Right lung (tissue), 5 donors: ENCODE data around the gene M1AP. TPM values are rescaled to one million over a fixed set of nuclear protein-coding genes. Genes with fewer than 3 reads are reported as not detected.
"Not testable (repeated sequence)": the region's sequence is repeated elsewhere in the genome, so short reads cannot be mapped to it uniquely, and the experiment has no call there.

Experiments
- DNase-seq, 2 donors: peaks; one replicate each; pipeline ENCODE4 v3.0.0-alpha.2; 2013
- polyA plus RNA-seq, 5 donors: library from polyadenylated mRNA; unstranded; fragments of 120-200 nt; gene quantifications; one replicate each; pipeline versions ENCODE4 v1.2.1 to v1.2.3, GENCODE V29; 2013; ENCODE audit warnings: inconsistent platforms in 1 of 5, low replicate concordance in 1 of 5; ENCODE audit not compliant: insufficient read length in 5 of 5, insufficient read depth in 1 of 5

Gene M1AP
- polyA plus RNA-seq, 5 donors, result 0.22 to 0.48 (median 0.32) TPM

DNA sequence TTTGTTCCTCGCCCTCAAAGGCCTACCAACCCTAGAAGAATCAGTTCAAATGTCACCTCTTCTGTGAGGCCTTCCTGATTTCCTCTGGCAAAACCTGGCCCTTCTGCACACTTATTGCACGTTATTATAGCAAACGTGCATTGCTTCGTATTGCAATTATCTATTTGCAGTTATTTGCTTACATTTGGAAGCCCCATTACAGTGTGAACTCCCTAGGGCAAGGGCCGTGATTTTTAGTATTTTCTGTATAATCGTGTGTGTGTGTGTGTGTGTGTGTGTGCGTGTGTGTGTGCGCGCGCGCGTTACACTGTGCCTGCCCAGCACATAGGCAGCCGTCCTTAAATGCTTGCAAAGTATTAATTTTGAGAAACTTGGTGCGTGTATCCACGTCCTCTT is 5.5 kb upstream of the M1AP start:
- no peak for DNase-seq

DNA sequence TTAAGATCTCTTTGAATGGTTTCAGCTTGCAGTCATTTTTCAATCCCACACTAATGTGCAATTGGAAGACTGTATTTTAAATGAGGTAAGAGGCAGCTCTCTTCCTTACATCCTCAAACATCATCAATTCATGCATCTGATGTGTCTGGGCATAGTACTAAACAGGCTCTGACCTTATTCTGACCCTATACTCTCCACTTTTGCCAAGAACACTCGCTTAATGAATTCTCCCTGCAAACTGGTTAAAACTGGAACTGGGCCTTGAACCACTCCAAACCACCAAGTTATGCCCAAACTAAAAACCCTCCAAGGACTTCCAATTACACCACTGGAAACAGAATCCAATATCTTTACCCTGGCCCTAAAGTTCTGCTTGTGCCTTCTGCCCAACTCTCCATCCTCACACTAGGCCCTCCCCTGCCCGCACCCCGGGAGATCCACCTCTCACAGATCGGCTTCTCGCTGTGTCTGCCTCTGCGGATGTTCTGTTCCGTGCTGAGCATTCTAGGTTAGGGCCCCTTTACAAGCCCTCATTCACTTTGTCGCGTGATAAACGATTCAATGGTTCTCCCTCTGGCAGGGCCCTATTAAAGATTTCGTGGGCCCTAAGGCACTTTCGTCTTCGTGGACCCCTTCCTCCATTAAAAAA is 1.2 kb downstream of the M1AP start:
- DNase-seq, result no peak

DNA sequence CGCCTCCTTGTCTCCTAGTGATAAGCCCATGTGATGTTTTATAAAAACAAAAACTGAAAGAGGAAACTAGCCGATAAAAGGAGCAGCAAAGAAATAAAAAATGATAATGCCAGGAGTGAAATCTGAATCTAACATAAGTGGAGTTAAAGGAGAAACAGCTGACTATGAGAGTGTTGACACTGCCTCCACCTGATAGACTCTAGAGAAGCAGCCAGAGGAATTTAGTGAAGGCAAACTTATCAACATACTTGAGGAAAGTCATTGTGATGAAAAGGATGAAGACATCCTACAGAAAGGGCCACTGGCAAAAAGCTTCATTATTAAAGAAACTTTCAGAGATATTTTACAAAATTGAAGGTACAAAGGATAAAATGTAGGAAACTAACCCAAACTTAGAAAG is 1.9 kb downstream of the M1AP start:
- DNase-seq, result no peak

DNA sequence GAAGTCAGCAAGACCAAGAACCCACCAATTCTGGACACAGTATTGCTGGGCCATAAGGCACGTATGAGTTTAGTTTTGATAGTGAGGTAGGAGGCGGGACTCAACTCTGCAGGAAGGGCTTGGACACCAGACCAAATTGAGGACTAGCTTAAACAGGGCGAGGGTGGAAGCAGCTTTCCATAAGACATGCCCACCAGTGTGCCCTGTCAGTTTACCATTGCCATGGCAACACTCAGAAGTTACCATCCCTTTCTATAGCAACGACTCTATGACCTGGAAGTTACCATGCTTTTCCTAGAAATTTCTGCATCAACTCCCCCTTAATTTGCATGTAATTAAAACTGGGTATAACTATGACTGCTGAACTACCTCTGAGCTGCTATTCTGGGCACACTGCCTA is 2.8 kb downstream of the M1AP start:
- no peak for DNase-seq

DNA sequence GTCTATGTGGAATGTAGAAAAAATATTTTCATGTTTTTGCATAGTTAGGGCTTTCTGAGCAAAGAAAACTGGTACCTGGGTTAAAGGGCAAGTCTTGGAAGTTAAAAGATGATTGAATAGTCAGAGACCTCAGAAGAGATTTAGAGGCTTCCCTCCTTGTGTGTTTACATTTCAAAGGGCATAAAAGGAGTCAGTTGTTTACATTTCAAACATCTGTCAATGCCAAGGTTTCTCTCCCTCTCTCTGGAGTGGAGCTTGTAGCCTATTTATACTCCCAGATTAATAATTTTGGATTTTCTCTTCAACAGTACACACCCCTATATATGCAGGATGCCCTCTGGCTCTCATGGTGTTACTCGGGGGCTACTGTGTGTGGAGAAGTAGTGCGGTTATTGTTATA is 8.6 kb downstream of the M1AP start:
- DNase-seq, result no peak

DNA sequence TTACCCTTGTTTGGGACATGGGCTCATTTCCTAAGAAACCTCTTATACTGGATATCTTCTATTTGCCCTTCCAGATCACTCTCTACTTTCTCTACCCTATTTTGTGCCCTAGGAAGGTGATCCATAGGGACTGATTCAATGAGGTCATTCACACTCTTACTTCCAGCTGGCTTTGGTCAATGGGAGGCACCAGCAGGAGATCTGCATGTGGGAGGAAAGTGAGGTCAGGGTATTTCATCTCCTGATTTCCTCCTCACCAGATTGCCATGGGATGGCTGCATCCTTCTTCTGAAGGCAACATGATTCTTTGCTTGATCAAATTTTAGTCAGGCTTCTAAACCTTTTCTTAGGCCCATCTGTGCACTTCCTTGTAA is 15.2 kb downstream of the M1AP start:
- DNase-seq, result no peak

DNA sequence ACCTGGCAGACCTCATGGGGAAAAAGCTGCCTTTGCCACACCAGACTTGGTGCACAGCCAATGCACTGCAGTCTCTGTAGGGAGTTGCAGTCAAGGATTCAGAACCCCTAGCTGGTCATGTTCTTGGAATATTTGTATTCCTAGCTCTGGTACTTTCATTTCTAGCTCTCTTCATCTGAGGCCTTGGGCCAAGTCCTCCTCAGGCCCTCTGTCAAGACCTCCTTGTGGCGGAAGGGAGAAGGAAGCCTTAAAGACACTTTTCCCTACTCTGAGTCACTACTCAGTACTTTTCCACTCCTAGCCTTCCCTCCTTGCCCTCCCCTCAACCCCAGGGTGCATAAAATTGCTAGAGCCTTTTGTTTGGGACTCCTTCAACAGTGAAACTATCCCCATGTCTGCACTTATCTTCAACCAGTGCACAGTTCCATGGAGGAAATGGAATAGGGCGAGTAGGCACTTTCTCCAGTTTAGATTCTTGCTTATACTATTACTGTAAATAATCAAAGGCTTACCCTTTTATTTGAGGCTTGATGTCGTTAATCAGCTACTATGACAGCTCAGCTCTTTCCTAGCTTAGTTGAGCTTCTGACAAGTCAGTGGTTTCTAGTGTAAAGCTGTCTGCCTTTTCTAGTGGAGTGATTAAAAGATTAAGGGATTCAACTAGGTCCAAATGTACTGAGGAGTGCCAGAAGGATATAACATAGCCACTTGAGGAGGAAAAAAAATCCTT is 15.8 kb downstream of the M1AP start:
- no peak for DNase-seq

DNA sequence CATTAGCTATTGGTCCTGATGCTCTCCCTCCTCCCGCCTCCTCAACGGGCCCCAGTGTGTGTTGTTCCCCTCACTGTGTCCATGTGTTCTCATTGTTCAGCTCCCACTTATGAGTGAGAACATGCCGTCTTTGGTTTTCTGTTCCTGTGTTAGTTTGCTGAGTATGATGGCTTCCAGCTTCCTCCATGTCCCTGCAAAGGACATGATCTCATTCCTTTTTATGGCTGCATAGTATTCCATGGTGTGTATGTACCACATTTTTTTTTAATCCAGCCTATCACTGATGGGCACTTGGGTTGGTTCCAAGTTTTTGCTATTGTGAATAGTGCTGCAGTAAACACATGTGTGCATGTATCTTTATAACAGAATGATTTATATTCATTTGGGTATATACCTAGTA is 17.7 kb downstream of the M1AP start:
- DNase-seq, result not testable (repeated sequence)

DNA sequence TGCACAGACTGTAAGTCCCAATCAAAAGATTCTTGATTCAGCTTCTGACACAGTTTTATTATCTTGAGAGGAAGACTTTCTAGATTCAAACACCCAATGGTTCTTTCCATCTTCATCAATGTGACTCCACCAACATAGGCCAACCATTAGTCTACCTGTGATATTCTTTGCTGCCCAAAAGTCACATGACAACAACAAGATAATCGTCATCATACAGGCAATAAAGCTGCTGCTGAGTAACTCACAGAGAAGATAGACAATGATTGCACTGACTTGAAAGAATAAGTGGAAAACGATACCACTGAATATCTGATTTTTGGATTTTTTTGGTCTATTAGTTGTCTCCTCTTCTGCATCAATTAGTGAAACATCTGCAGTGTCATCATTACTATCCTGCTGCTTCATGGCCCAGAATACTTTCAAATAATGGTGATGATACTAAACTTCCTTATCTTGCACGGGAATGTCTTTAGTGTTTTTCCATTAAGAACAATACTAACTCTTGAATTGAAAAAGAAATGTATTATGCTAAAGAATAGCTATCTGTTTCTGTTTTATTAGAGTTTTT is 19.5 kb downstream of the M1AP start:
- no peak for DNase-seq

DNA sequence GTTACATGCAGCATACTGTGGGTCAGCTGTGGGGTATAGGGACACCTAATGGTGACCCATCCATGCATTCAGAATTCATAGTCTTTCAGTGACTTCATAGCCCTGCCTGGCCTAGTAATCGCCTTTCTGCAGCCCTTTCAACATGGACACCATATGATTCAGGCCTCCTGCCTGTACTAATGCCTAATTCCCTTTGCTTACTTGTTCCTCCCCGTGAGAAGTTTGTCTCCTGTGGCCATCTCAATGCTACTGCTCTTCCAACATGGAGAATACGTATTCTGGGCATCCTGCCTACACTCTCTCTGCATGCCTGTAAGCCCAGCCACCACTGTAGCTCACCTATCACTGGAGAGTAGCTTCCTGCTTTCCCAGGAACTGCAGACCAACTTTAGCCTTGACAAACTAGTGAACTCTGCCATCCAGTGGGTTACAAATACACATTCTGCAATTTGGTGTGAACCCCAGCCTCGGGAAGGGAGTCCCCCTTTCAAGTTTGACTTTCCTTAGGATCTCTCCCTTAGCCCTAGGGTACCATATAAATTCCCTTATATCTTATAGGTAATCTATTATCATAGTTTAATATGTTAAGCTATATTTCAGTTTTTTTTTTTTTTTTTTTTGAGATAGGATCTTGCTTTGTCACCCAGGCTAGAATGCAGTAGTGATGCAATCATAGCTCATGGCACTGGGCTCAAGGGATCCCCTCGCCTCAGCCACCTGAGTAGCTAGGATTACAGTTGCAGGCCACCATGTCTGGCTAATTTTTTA is 22.3 kb downstream of the M1AP start:
- no peak for DNase-seq

DNA sequence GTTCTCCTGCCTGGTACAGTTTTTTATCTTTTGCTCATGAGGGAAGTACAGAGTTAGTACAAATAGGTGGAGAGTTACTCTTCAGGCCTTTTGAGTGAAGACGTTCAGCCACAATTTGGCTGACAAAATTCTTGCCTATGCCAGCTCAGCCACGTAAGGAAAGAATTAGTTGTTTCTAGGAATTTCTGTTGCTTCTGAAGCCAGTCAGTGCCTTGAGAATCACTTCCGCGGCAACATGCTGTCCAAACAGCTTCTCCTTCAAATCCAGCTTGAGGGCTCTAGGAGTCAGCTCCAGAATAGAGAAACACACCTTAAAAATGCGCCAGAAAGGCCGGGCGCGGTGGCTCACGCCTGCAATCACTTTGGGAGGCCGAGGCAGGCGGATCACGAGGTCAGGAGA is 27.5 kb downstream of the M1AP start:
- DNase-seq, result no peak

DNA sequence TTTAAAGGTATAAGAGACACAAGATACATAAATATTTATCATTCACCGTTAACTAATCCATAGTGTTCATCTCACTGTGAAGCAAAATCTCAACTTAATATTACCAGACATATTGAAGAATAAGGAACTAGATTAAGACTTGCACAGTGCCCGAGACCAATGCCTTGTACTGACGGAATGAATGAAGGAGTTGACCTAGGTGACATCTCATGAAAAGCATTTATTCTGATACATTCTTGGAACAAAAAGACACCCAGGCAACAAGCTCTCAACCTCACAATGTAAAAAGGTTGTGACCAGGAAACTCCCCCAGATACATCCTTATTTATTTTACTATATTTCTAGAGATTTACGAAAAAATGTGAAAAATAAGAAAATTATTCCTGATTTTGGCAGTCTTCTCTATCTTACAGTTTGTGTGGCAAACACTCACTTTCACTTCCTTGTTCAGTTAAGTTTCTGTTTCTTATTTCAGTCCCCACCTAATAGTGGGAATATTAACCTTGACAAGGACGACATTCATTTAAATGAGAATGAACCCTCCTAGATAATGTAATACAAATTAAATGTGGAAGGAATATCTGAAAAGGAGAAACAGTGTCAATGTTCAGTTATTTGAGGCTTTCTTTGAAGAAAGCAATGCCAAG is 28.4 kb downstream of the M1AP start:
- no peak for DNase-seq

DNA sequence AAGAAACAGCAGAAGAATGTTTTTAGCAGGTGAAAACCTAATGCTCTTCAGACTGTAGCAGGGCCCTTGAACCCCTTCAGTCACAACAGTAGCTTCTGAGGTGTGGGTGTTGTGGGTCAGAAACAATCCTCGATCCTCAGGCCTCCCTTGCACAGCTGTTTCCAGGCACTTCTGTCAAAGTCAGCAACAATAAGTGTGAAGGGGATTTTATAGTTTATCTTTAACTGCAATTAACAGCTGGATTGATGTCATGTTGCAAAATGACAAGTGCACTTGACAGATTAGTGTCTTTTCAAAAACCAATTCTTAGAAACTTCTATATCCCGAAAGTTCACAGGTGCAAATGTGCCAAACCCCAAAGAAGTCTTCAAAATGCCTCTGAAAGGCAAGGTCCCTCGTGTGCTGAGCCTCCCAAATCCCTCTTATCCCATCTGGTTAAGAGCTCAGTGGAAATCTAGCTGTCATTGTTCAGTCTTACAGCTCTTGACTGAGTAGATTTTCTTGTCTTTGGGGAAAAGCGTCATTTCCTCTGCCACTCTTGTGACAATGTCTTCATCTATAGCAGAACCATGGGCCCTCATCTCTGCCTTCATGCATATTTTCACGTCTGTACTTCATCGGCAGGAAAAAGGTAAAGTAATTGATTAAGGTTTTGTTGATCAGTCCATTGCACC is 29.6 kb downstream of the M1AP start:
- no peak for DNase-seq

DNA sequence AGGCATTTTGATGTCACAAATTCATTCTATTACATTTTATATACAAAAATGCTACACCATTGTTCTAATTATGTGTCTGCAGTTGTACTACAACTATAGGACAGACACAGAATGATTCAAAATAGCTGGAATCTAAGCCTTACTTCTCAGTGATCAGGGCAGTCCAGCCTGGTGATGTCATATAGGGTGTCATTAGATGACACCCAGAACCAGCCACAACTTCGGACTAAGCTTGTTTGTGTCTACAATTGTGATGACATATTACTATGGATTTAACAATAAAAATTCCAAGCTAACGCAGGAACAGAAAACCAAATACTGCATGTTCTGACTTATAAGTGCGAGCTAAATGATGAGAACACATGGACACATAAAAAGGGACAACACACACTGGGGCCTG is 31.0 kb downstream of the M1AP start:
- no peak for DNase-seq

DNA sequence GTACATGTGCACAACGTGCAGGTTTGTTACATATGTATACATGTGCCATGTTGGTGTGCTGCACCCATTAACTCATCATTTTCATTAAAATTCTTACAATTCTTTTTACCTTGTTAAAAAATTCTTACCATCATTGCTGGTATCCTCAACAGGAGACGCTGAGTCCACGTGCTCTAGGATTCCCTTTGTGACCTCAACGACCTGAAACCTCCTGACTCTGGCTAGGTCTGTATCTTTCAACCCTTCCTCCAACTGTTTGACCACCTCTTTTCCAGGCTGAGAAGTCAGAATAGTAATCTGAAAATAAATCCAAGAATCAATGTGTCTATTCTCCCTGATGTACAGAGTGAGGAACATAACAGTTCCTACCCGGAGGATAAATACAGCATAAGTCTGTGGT is 41.2 kb downstream of the M1AP start:
- no peak for DNase-seq

DNA sequence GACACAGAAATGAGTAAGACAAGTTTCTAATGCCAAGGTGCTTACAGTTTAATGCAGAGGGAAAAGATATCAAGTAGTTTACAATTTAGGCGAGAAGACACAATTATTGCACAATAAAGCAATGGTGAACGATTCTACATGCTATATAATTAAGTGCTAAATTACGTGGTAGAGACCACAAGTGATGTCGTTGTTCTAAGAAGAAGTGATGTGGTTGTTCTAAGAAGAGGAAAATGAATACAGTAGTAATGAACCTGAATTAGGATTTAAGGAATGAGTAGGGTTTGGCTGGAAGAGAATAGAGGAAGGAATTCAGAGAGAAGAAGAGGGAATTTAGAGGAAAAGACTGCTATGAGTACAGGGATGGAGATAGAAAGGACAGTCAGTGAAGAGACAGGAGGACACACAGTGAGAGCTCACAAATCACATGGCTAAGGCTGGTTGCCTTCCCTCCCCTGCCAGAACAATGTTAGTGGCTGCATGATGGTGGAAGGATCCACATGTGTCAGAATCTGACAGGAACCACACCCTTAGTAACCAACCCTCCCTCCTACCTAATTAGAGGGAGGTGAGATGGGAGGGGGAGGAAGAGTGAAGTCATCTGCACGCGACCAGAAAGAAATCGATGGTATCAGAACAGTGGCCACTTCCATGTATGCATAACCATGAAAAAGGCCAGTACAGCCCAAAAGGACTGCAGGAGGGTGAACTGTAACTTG is 44.7 kb downstream of the M1AP start:
- no peak for DNase-seq

DNA sequence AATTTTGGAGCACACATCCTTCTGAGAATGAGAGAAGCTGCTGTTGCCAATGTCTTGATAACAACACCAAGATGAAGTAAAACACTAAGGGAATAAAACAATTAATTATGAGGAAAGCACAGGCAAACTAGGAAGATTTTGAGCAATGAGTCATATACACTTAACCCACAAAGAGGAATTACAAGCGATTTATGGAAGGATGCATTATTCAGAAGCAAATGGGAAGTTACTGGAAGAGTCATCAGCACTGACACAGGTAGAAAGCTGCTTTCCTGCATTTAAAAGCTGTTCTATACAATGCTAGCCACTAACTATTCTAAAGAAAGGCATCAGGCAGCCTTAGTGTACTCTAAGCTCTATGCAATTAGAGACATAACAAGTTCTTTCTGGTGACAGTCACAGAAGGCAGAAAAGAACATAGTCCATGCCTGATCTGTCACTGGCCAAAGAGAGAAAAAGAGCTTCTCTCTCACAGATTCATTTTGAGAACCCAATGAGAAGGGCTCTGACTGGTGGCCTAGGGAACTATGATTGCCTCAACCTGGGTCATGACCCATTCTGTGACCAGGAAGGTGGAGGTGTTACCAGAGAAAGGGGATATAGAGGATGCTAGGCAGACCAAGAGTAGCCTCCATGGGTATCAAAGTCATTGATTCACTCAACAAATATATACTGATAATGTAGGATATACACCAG is 45.4 kb downstream of the M1AP start:
- DNase-seq, result no peak

DNA sequence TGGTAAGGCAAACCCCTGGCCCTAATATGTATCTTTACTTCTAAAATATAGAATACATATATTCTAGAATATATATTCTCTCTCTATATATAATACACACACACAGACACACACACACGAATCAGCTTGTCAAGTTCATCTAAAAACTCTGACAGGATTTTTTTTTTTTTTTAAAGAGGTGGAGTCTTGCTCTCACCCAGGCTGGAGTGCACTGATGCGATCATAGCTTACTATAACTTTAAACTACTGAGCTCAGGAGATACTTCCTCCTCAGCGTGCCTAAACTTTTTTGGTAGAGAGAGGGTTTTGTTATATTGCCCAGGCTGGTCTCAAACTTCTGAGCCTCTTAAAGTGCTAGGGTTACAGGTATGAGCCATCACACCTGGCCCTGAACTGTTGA is 48.5 kb downstream of the M1AP start:
- no peak for DNase-seq

DNA sequence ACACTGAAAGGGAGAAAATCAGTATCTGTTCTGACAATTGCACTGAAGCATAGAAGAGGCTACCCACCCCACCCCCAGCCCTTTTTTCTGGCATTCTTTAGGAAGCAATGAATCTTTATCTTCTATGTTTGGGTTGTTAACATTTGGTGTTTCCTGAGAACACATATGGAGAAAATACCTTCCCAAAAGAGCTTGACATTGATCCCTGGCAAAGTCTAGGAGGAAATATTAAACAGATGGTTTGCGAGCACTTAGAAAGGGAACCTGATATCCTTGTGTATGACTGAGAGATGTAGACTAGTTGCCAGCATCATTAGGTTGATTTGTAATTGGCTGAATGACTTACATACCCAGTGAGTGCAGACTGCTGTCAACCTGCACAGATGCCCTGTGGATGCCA is 50.7 kb downstream of the M1AP start:
- DNase-seq, result no peak

DNA sequence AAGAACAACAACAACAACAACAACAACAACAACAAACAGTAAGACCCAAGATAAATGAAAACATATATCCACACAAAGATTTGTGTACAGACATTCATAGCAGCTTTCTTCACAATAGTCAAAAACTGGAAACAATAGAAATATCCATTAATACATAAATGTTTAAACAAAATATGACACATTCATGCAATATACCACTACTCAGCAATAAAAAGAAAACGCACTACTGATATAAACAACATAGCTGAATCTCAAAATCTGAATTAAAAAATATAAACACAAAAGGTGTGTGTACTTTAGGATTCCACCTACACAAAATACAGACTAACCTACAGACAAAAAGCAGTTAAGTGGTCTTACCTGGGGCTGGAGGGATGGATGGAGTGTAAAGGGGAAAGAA is 51.5 kb downstream of the M1AP start:
- no peak for DNase-seq
